Fibroblast of skin of right biceps (primary cell): ENCODE data around the gene IGDCC3.

ENCODE experiments used
- DNase-seq: peaks from one replicate; pipeline ENCODE4 v3.0.0-alpha.2; 2013

IGDCC3 gene

DNA sequence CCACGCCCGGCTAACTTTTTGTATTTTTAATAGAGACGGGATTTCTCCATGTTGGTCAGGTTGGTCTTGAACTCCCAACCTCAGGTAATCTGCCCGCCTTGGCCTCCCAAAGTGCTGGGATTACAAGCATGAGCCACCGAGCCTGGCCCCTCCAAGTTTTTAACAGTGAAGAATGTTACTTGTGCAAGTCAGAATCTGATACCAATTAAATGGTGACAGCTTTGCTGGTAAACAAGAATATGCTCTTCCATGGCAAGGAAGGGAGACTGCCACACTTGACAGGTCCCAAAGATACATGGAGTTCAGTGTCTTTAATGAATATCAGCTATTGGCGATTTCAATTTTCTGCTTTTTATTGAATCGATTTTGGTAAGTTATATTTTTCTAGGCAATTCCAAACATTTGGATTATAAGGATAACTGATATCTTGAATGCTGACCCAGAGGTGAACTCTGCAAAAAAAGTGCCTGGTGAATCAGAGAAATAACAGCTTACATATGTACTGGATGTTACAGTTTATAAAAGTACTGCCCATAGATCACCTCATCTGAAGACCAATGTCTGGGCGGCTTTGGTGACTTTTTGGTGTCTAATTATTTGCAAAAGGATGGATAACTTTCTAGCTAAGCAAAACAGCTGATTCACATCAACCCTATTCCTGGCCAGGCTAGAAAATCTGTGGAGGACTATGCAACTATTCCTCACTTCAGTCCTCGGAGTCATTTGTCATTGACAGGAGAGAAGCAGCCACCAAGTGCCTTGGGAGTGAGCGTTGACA, 92.3 kb downstream of the IGDCC3 start:
- DNase-seq: peak; percentile 66

DNA sequence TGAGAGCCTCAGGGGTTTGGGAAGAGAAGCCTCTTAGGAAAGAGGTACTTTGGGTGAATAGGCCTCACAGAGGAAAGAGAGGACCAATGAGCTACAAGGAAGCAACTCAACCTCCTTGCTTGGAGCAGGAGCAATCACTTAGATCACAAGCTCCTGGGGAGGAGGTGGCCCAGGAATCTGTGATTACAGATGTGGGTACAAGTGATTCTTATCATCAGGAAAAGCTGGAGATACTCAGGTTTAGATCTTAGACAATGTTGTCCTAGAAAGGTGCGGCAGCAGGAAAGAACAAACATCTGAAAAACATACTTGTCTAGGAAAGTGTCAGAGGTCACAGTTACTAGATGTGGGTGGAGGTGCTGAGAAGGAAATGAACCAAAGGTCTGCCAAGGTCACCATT, 99.3 kb downstream of the IGDCC3 start:
- no peak for DNase-seq
